GM18498 (cell line): ENCODE results near the gene MSL3B.

Experiments
- ATAC-seq: cut with Tn5 transposase; IDR thresholded peaks from one replicate; pipeline ENCODE4 v1.9.1; 2021; ENCODE audit warnings: mild to moderate bottlenecking, moderate library complexity; ENCODE audit not compliant: unreplicated experiment

MSL3B gene

GRCh38 chr2:233818639-233819621 lies 49.3 kb downstream of the MSL3B start:
- ATAC-seq: no peak

- ATAC-seq: no peak
These were observed 50.1 kb downstream of the MSL3B start for GRCh38 chr2:233817995-233818638.

GRCh38 chr2:233817361-233817911 lies 50.8 kb downstream of the MSL3B start:
- no peak for ATAC-seq

- ATAC-seq: no peak
These were observed 51.4 kb downstream of the MSL3B start for GRCh38 chr2:233816771-233817170.

GRCh38 chr2:233816334-233816733 lies 51.9 kb downstream of the MSL3B start:
- ATAC-seq: no peak

GRCh38 chr2:233815861-233816260 lies 52.3 kb downstream of the MSL3B start:
- no peak for ATAC-seq
